ENCODE measurements around the gene EPC2. TPM values are rescaled to one million over a fixed set of nuclear protein-coding genes. Genes with fewer than 3 reads are reported as not detected.
"Not testable (repeated sequence)": the region's sequence is repeated elsewhere in the genome, so short reads cannot be mapped to it uniquely, and the experiment has no call there.

The EPC2 gene
- total RNA-seq, 2 experiments from 2014 or later: 26.5 to 28.0 TPM

DNA sequence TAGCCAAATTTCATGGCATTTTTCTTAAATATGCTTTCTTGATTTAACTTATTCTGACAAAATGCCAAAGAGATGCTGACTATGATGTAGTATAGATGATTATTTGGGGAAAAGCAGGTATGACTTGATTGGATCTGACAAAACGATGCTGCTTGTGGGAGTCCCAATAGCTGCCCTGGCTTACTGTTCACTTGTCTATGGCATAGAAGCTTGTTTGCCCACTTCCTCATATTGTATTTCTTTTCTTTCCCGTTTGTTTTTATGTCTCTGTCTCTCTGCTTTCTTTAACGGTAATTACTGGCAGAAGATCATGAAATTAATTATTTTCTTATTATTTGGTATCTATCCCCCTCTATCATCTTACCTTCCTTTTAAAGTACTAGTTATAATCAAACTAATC, 43.0 kb downstream of the EPC2 start:
- ChIA-PET POLR2A (no interaction called here), CTCF (no interaction called here)
- H3K9me3 Mint-ChIP-seq: peaks cover 10% of the 10 kb centered on the region
- H3K4me3 Mint-ChIP-seq: no peak overlapping the region
- H3K27ac Mint-ChIP-seq: no peak overlapping the region
- no peak for DNase-seq
- H3K27me3 Mint-ChIP-seq: no peaks in the 10 kb centered on the region
- peaks cover 3% of the 10 kb centered on the region for H3K4me1 Mint-ChIP-seq
- H3K36me3 Mint-ChIP-seq (ENCODE audit: low read depth): peaks cover 33% of the 10 kb centered on the region

DNA sequence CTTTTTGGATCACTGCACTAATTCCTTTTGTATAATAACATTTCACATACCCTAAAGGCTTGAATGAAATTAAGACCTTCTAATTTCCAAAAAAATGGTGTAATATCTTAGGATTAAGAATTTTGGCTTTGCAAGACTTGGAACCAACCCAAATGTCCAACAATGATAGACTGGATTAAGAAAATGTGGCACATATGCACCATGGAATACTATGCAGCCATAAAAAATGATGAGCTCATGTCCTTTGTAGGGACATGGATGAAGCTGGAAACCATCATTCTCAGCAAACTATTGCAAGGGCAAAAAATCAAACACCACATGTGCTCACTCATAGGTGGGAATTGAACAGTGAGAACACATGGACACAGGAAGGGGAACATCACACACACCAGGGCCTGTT, 43.5 kb downstream of the EPC2 start:
- H3K27me3 Mint-ChIP-seq, H3K27ac Mint-ChIP-seq, POLR2A ChIA-PET, H3K4me1 Mint-ChIP-seq, DNase-seq, H3K4me3 Mint-ChIP-seq, CTCF ChIA-PET: not testable (repeated sequence)
- Mint-ChIP-seq H3K9me3 (peaks cover 10% of the 10 kb centered on the region), H3K36me3 (ENCODE audit: low read depth) (peaks cover 30% of the 10 kb centered on the region)

DNA sequence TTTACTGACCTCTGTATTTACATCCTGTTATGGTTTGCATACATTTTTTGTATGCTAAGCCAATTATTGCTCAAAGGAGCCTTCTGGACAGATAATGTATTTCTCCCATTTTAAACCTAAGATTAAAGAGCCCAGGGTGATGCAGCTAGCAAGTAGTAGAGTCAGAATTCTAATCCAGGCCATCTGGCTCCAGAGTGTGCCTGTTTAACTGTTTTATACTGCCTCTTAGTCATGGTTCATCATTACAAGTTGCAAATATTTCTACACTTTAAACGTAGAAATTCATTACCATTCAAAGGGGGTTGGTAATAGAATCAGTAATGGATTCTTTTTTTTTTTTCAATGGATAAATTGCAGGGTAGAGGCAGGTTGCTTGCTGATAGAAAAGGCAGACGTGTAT, 52.4 kb downstream of the EPC2 start:
- H3K9me3 Mint-ChIP-seq: peaks cover 29% of the 10 kb centered on the region
- DNase-seq: no peak
- CTCF ChIA-PET: no interaction called here
- H3K27ac Mint-ChIP-seq: no peak overlapping the region
- no peaks in the 10 kb centered on the region for H3K27me3 Mint-ChIP-seq
- no peak overlapping the region for H3K4me3 Mint-ChIP-seq
- peaks cover 58% of the 10 kb centered on the region for H3K36me3 Mint-ChIP-seq (ENCODE audit: low read depth)
- POLR2A ChIA-PET: no interaction called here
- peaks cover 2% of the 10 kb centered on the region for H3K4me1 Mint-ChIP-seq

DNA sequence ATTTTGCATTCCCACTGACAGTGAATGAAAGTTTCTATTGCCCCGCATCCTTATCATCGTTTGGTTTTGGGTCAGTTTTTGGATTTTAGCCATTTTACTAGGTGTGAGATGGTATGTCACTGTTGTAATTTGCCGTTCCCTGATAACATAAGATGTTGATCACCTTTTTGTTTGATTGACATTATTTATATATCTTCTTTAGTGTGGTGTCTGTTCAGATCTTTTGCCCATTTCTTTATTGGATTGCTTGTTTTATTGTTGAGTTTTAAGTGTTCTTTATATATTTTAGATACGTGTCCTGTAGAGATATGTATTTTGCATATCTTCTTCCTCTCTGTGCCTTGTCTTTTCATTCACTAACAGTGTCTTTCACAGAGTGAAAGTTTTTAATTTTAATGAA, 55.3 kb downstream of the EPC2 start:
- H3K27me3 Mint-ChIP-seq: no peaks in the 10 kb centered on the region
- CTCF ChIA-PET: interaction anchor here (0.8 kb wide), 1 partner anchor 152 kb away, joined by 4 read pairs; no protein-coding TSS in a partner anchor

DNA sequence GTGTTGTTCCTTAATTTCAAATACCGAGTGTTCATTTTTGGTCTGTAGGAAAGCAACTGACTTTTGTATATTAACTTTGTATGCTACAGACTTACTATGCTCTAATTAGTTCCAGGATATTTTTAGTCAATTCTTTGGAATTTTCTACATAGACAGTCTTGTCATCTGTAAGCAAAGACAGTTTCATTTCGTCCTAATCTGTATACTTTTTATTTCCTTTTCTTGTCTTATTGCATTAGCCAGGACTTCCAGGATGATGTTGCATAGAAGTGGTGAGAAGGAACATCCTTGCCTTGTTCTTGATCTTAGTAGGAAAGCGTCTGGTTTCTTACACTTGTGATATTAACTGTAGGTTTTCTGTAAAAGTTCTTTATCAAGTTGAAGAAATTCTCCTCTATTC, 56.5 kb downstream of the EPC2 start:
- no peak overlapping the region for H3K4me3 Mint-ChIP-seq
- peaks cover 66% of the 10 kb centered on the region for H3K36me3 Mint-ChIP-seq (ENCODE audit: low read depth)
- POLR2A ChIA-PET: no interaction called here

More for the DNA sequence above, 55.3 kb downstream of the EPC2 start:
- Mint-ChIP-seq H3K36me3 (ENCODE audit: low read depth) (peaks cover 65% of the 10 kb centered on the region), H3K9me3 (peaks cover 33% of the 10 kb centered on the region), H3K4me1 (peaks cover 2% of the 10 kb centered on the region), H3K4me3 (no peak overlapping the region), H3K27ac (no peak overlapping the region)
- POLR2A ChIA-PET: interaction anchor here (0.6 kb wide), 1 partner anchor 28 kb away, joined by 3 read pairs; no protein-coding TSS in a partner anchor
- no peak for DNase-seq

DNA sequence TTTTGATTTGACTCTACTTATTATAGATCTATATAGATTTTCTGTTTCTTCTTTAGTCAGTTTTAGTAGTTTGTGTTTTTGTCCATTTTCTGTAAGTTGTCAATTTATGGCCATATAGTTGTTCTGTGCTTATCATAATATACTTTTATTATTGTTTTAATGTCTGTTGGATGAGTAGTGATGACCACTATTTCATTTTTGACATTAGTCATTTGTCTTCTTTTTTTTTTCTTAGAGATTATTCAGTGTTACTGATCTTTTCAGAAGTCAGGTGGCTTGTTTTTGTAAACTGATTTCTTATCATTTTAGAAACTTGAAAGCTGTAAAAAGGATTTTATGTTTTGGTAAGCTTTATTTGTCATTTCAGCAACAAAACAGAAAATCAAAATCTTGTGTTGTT, 57.3 kb downstream of the EPC2 start:
- ChIA-PET CTCF (interaction anchor here (0.7 kb wide), 1 partner anchor 315 kb away, joined by 3 read pairs; no protein-coding TSS in a partner anchor), POLR2A (no interaction called here)
- peaks cover 43% of the 10 kb centered on the region for H3K9me3 Mint-ChIP-seq

More for the DNA sequence above, 56.5 kb downstream of the EPC2 start:
- peaks cover 2% of the 10 kb centered on the region for H3K4me1 Mint-ChIP-seq
- H3K27me3 Mint-ChIP-seq: no peaks in the 10 kb centered on the region
- CTCF ChIA-PET: no interaction called here
- DNase-seq: no peak
- H3K27ac Mint-ChIP-seq: no peak overlapping the region
- H3K9me3 Mint-ChIP-seq: peaks cover 36% of the 10 kb centered on the region

DNA sequence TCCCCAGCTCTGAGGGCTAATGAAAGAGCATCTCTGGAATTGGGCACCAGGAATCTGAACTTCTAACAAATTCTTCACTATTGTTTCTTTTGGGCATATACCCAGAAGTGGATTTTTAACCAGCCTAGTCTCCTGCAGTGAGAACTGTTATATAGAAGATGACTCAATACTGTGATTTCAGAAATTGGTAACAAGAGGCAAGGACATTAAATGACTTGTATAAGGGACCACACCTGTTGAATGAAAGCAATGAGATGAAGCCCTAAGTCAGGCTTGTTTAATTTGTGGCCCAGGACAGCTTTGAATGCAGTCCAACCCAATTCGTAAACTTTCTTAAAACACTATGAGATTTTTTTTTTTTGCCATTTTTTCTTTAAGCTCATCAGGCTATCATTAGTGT, 57.9 kb downstream of the EPC2 start:
- Mint-ChIP-seq H3K27me3 (no peaks in the 10 kb centered on the region), H3K4me3 (no peak overlapping the region), H3K4me1 (peaks cover 2% of the 10 kb centered on the region), H3K36me3 (ENCODE audit: low read depth) (peaks cover 69% of the 10 kb centered on the region), H3K27ac (no peak overlapping the region), H3K9me3 (peaks cover 45% of the 10 kb centered on the region)
- ChIA-PET CTCF (interaction anchor here (0.7 to 1.0 kb wide), 2 partner anchors 39 to 315 kb away, joined by 3 read pairs; no protein-coding TSS in a partner anchor), POLR2A (no interaction called here)
- no peak for DNase-seq

More for the DNA sequence above, 57.3 kb downstream of the EPC2 start:
- Mint-ChIP-seq H3K4me1 (peaks cover 2% of the 10 kb centered on the region), H3K36me3 (ENCODE audit: low read depth) (peaks cover 70% of the 10 kb centered on the region), H3K27ac (no peak overlapping the region), H3K4me3 (no peak overlapping the region), H3K27me3 (no peaks in the 10 kb centered on the region)
- DNase-seq: no peak

DNA sequence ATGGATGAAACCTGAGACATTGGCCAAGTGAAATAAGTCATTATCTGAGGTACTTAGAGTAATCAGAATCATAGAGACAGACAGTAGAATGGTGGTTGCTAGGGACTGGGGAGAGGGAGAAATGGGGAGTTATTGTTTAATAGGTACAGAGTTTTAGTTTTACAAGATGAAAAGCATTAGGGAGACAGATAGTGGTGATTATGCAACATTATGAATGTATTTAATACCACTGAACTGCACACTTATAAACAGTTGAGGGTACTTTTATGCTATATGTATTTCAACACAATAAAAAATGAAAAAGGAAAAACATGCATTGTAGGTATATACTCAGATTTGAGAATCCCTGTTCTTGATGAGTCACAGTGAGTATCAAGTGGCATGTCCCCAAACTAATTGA, 59.7 kb downstream of the EPC2 start:
- CTCF ChIA-PET: no interaction called here
- H3K9me3 Mint-ChIP-seq: peaks cover 51% of the 10 kb centered on the region
- H3K4me3 Mint-ChIP-seq: no peak overlapping the region
- POLR2A ChIA-PET: no interaction called here
- DNase-seq: no peak
- H3K4me1 Mint-ChIP-seq: peaks cover 2% of the 10 kb centered on the region
- peaks cover 71% of the 10 kb centered on the region for H3K36me3 Mint-ChIP-seq (ENCODE audit: low read depth)
- no peak overlapping the region for H3K27ac Mint-ChIP-seq
- no peaks in the 10 kb centered on the region for H3K27me3 Mint-ChIP-seq

DNA sequence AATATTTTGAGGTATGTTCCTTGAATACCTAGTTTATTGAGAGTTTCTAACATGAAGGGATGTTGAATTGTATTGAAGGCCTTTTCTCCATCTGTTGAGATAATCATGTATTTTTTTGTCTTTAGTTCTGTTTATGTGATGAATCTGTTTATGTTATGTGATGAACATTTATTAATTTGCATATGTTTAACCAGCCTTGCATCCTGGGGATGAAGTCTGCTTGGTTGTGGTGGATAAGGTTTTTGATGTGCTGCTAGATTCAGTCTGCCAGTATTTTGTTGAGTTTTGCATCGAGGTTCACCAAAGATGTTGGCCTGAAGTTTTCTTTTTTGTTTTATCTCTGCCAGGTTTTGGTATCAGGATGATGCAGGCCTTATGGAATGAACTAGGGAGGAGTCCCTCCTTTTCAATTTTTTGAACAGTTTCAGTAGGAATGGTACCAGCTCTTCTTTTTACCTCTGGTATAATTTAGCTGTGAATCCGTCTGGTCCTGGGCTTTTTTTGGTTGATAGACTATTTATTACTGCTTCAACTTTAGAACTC, 71.9 kb downstream of the EPC2 start:
- DNase-seq: no peak
- H3K36me3 Mint-ChIP-seq (ENCODE audit: low read depth): peaks cover 45% of the 10 kb centered on the region

DNA sequence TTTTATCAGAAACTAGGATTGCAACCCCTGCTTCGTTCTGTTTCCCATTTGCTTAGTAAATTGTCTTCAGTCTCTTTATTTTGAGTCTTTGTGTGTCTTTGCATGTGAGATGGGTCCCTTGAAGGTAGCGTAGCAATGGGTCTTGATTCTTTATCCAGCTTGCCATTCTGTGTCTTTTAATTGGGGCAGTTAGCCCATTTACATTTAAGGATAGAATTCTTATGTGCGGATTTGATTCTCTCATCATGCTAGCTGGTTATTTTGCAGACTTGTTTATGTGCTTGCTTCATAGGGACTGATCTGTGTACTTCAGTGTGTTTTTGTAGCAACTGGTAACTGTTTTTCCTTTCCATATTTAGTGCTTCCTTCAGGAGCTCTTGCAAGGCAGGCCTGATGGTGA, 73.5 kb downstream of the EPC2 start:
- no peak overlapping the region for H3K4me3 Mint-ChIP-seq
- no peak for DNase-seq
- ChIA-PET CTCF (no interaction called here), POLR2A (no interaction called here)
- H3K27ac Mint-ChIP-seq: no peak overlapping the region
- peaks cover 21% of the 10 kb centered on the region for H3K9me3 Mint-ChIP-seq
- H3K36me3 Mint-ChIP-seq (ENCODE audit: low read depth): peaks cover 48% of the 10 kb centered on the region
- H3K4me1 Mint-ChIP-seq: peaks cover 29% of the 10 kb centered on the region
- no peaks in the 10 kb centered on the region for H3K27me3 Mint-ChIP-seq

More for the DNA sequence above, 71.9 kb downstream of the EPC2 start:
- H3K27ac Mint-ChIP-seq: no peak overlapping the region
- peaks cover 21% of the 10 kb centered on the region for H3K9me3 Mint-ChIP-seq
- H3K4me3 Mint-ChIP-seq: no peak overlapping the region
- POLR2A ChIA-PET: no interaction called here
- peaks cover 26% of the 10 kb centered on the region for H3K4me1 Mint-ChIP-seq
- CTCF ChIA-PET: no interaction called here
- no peaks in the 10 kb centered on the region for H3K27me3 Mint-ChIP-seq

DNA sequence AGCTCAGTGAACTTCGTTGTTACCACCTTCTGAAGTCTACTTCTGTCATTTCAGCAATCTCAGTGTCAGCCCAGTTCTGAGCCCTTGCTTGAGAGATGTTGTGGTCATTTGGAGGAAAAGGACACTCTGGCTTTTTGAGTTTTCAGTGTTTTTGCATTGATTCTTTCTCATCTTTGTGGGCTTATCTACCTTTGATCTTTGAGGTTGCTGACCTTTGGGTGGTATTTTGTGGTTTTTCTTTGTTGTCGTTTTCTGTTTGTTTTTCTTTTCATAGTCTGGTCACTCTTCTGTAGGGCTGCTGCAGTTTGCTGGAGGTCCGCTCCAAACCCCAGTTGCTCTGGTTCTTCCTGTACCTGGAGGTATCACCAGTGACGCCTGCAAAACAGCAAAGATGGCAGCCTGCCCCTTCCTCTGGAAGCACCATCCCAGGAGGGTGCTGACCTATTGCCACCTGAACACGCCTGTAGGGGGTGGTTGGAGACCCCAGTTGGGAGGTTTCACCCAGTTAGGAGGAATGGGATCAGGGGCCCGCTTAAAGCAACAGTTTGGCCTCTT, 74.7 kb downstream of the EPC2 start:
- ChIA-PET POLR2A (no interaction called here), CTCF (no interaction called here)
- H3K4me1 Mint-ChIP-seq: peaks cover 31% of the 10 kb centered on the region
- H3K9me3 Mint-ChIP-seq: peaks cover 21% of the 10 kb centered on the region
- no peak overlapping the region for H3K27ac Mint-ChIP-seq
- H3K27me3 Mint-ChIP-seq: no peaks in the 10 kb centered on the region
- peaks cover 48% of the 10 kb centered on the region for H3K36me3 Mint-ChIP-seq (ENCODE audit: low read depth)
- H3K4me3 Mint-ChIP-seq: no peak overlapping the region
- DNase-seq: no peak

DNA sequence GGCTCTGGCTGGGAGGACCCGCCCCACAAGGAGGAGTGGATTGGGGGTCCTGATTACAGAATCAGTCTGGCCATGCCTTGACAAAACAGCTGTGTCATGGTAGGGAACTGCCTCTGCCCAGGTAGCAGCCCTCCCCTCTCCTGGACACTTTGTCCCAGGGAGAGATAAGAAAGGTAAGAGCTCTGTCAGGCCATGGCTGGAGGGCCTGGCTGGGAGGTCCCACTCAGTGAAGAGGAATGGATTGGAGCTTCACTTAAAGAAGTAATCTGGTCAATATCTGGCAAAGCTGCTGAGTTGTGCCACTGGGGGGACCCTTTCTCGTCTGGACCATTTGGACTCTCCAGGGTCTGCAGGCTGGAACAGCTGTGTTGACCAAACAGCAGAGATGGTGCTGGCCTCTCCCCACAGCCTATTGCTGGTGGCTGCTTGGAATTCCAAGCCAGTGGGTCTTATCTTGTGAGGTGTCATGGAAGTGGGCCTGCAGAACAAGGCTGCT, 75.4 kb downstream of the EPC2 start:
- DNase-seq: no peak
- Mint-ChIP-seq H3K27me3 (no peaks in the 10 kb centered on the region), H3K4me1 (peaks cover 34% of the 10 kb centered on the region), H3K27ac (no peak overlapping the region), H3K9me3 (peaks cover 21% of the 10 kb centered on the region), H3K4me3 (no peak overlapping the region), H3K36me3 (ENCODE audit: low read depth) (peaks cover 51% of the 10 kb centered on the region)
- POLR2A ChIA-PET: no interaction called here
- CTCF ChIA-PET: no interaction called here

DNA sequence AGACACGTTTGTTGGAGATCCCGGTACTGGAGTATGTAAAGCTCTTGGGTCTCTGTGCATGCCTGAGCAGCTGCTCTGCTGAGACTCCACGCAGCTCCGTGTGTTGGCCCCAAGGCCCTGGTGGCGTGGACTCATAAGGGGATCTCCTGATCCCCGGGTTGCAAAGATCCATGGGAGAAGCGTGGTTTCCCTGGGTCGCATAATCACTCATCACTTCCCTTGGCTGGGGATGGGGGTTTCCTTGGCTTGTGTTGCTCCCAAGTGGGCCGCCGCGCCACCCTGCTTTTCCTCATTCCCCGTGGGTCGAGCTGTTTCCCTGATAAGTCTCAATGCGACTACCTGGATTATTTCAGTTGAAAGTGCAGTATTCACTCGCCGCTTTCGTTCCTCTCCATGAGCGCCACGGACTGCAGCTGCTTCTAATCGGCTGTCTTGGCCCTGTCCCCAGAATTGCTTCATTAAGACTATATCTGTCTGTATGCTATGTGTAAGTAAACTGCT, 76.0 kb downstream of the EPC2 start:
- H3K27me3 Mint-ChIP-seq: no peaks in the 10 kb centered on the region
- peaks cover 38% of the 10 kb centered on the region for H3K4me1 Mint-ChIP-seq
- ChIA-PET CTCF (no interaction called here), POLR2A (no interaction called here)
- peaks cover 21% of the 10 kb centered on the region for H3K9me3 Mint-ChIP-seq
- H3K36me3 Mint-ChIP-seq (ENCODE audit: low read depth): peaks cover 46% of the 10 kb centered on the region
- no peak for DNase-seq
- H3K27ac Mint-ChIP-seq: no peak overlapping the region
- H3K4me3 Mint-ChIP-seq: no peak overlapping the region

DNA sequence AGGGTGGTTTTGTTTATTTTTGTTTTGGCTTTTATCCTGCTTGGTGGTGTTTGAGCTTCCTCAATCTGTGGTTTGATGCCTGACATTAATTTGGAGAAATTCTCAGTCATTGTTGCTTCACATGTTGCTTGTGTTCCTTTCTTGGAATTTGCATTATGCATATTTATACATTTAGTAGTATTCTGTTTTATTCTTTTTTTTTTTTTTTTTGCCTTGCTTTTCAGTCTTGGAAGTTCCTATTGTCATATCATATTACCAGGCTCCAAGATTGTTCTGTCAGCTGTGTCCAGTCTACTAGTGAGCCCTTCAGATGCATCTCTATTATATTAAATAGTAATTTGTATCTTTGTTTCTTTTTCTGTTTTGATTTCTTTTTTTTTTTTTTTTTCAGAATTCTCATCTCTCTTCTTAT, 77.0 kb downstream of the EPC2 start:
- no peaks in the 10 kb centered on the region for H3K27me3 Mint-ChIP-seq
- DNase-seq: no peak
- peaks cover 15% of the 10 kb centered on the region for H3K9me3 Mint-ChIP-seq
- peaks cover 38% of the 10 kb centered on the region for H3K36me3 Mint-ChIP-seq (ENCODE audit: low read depth)
- ChIA-PET POLR2A (no interaction called here), CTCF (interaction anchor here (0.7 kb wide), 1 partner anchor 12 kb away, joined by 4 read pairs; no protein-coding TSS in a partner anchor)
- no peak overlapping the region for H3K27ac Mint-ChIP-seq
- peaks cover 45% of the 10 kb centered on the region for H3K4me1 Mint-ChIP-seq
- no peak overlapping the region for H3K4me3 Mint-ChIP-seq
